Mesenchymal stem cell (in vitro differentiated cells and primary cell): Measurements from ENCODE around the gene FNIP2.
A peak's percentile ranks its signal among the peaks of the same experiment; 100 is the strongest.

Source experiments
- DNase-seq: peaks from one replicate; pipeline ENCODE4 v3.0.0-alpha.2; 2013
- H2AFZ ChIP-seq: one replicate; pipeline ENCODE4 v1.6.1; 2013; ENCODE audit warnings: low read depth, mild to moderate bottlenecking, control low read depth, inconsistent platforms, low read length, moderate library complexity
- H2AK5ac ChIP-seq: 2 replicates; pipeline ENCODE4 v1.6.1; 2013; ENCODE audit warnings: low read length, moderate library complexity, mild to moderate bottlenecking, inconsistent platforms; ENCODE audit not compliant: severe bottlenecking
- H2BK120ac ChIP-seq: one replicate; pipeline ENCODE4 v1.6.1; 2013; ENCODE audit warnings: low read depth, mild to moderate bottlenecking, inconsistent platforms, low read length, moderate library complexity
- H2BK12ac ChIP-seq, 2 experiments: one replicate each; pipeline ENCODE4 v1.6.1; 2013; ENCODE audit warnings: inconsistent platforms in 2 of 2, low read length in 2 of 2, mild to moderate bottlenecking in 2 of 2, moderate library complexity in 2 of 2, control low read depth in 1 of 2
- H2BK15ac ChIP-seq: one replicate; pipeline ENCODE4 v1.6.1; 2013; ENCODE audit warnings: mild to moderate bottlenecking, low read depth, inconsistent platforms; ENCODE audit not compliant: poor library complexity, severe bottlenecking
- H2BK5ac ChIP-seq: 2 replicates; pipeline ENCODE4 v1.6.1; 2013; ENCODE audit warnings: low read depth, mild to moderate bottlenecking, low read length, control low read depth, inconsistent platforms; ENCODE audit not compliant: poor library complexity, severe bottlenecking
- H3K14ac ChIP-seq, 2 experiments: one replicate each; pipeline ENCODE4 v1.6.1; 2013; ENCODE audit warnings: inconsistent platforms in 2 of 2, low read length in 2 of 2, control low read depth in 1 of 2, mild to moderate bottlenecking in 1 of 2, moderate library complexity in 1 of 2
- H3K18ac ChIP-seq, 2 experiments: one replicate each; pipeline ENCODE4 v1.6.1; 2013; ENCODE audit warnings: inconsistent platforms in 2 of 2, low read length in 2 of 2, control low read depth in 1 of 2, low read depth in 1 of 2, mild to moderate bottlenecking in 1 of 2
- H3K23ac ChIP-seq, 2 experiments: one replicate each; pipeline ENCODE4 v1.6.1; 2013; ENCODE audit warnings: inconsistent platforms in 2 of 2, low read length in 2 of 2, mild to moderate bottlenecking in 2 of 2, moderate library complexity in 2 of 2, control low read depth in 1 of 2
- H3K27ac ChIP-seq: 2 replicates; pipeline ENCODE4 v1.5.1; 2013; ENCODE audit warnings: mild to moderate bottlenecking, moderate library complexity, low read length, control low read depth, inconsistent platforms; ENCODE audit not compliant: poor library complexity, severe bottlenecking
- H3K27me3 ChIP-seq, 2 experiments: 2 replicates each; pipeline versions ENCODE4 v1.6.1 to v1.7.0; 2013; ENCODE audit warnings: low read length in 2 of 2, mild to moderate bottlenecking in 2 of 2, moderate library complexity in 2 of 2, control low read depth in 1 of 2, inconsistent platforms in 1 of 2; ENCODE audit not compliant: control insufficient read depth in 1 of 2, insufficient read depth in 1 of 2
- H3K36me3 ChIP-seq, 2 experiments: 2 replicates each; pipeline versions ENCODE4 v1.6.1 to v1.7.0; 2013; ENCODE audit warnings: low read length in 2 of 2, control low read depth in 1 of 2, inconsistent platforms in 1 of 2, low read depth in 1 of 2, mild to moderate bottlenecking in 1 of 2; ENCODE audit not compliant: insufficient read depth in 2 of 2, control insufficient read depth in 1 of 2
- H3K4ac ChIP-seq, 2 experiments: one replicate each; pipeline ENCODE4 v1.6.1; 2013; ENCODE audit warnings: inconsistent platforms in 2 of 2, low read length in 2 of 2, mild to moderate bottlenecking in 2 of 2, moderate library complexity in 2 of 2, control low read depth in 1 of 2, low read depth in 1 of 2
- H3K4me1 ChIP-seq: 2 replicates; pipeline ENCODE4 v1.6.1; 2013; ENCODE audit warnings: low read depth, low read length, control low read depth; ENCODE audit not compliant: control insufficient read depth, insufficient read depth
- H3K4me2 ChIP-seq: 2 replicates; pipeline ENCODE4 v1.6.1; 2013; ENCODE audit warnings: low read length, mild to moderate bottlenecking, inconsistent platforms; ENCODE audit not compliant: poor library complexity, severe bottlenecking
- H3K4me3 ChIP-seq, 2 experiments: 2 replicates each; pipeline versions ENCODE4 v1.5.1 to v1.7.0; 2013; ENCODE audit warnings: low read length in 2 of 2, mild to moderate bottlenecking in 2 of 2, control low read depth in 1 of 2, low read depth in 1 of 2; ENCODE audit not compliant: insufficient read depth in 1 of 2
- H3K79me1 ChIP-seq: replicated peaks from 2 replicates; pipeline ENCODE4 v1.6.1; 2013; ENCODE audit warnings: mild to moderate bottlenecking, control low read depth, low read length, inconsistent platforms; ENCODE audit not compliant: poor library complexity, severe bottlenecking
- H3K9ac ChIP-seq: 2 replicates; pipeline ENCODE4 v1.7.0; 2013; ENCODE audit warnings: mild to moderate bottlenecking, low read length, moderate library complexity
- H3K9me3 ChIP-seq: 2 replicates; pipeline ENCODE4 v1.7.0; 2013; ENCODE audit warnings: mild to moderate bottlenecking, low read length; ENCODE audit not compliant: control insufficient read depth
- H4K8ac ChIP-seq: one replicate; pipeline ENCODE4 v1.6.1; 2013; ENCODE audit warnings: inconsistent platforms, mild to moderate bottlenecking, low read length, moderate library complexity
- H4K91ac ChIP-seq: one replicate; pipeline ENCODE4 v1.6.1; 2013; ENCODE audit warnings: mild to moderate bottlenecking, low read length, inconsistent platforms
- WGBS: methylation state at CpG from one replicate; pipeline ENCODE4 v1.1.7; 2013; ENCODE audit warnings: mixed read lengths; 5-methylcytosine and 5-hydroxymethylcytosine counted together

FNIP2 gene

DNA sequence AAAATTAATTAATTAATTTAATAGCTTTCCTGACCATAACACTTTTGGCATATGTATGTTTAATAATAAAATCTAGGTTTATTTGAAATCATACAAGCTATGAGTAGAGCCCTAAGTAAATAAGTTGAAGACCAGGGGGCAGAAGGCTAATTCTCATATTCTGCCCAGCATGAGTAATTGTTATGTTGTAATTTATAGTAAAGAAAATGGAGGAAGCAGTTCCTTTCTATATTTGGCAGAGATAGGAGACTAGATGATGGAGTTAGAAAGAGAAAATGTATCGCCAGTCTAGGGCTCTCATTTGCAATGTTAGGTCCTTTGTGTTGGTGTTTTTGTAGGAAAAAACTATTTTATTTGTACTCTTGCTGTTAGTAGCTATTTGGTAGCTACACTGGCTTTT is 89.1 kb downstream of the FNIP2 start:
- Histone ChIP-seq H3K9ac (no peak overlapping the region), H3K27ac (no peak overlapping the region), H2BK5ac (no peak overlapping the region), H3K4me2 (no peak overlapping the region), H2AFZ (no peak overlapping the region), H3K36me3 (peaks cover 4 to 60% of the 10 kb centered on the region in 2 experiments), H2AK5ac (no peak overlapping the region), H3K9me3 (no peaks in the 10 kb centered on the region), H3K14ac (no peak overlapping the region), H3K4me3 (no peak overlapping the region), H4K8ac (no peak overlapping the region), H3K18ac (no peak overlapping the region), H2BK120ac (no peak overlapping the region), H3K79me1 (no peaks in the 10 kb centered on the region), H3K4ac (no peak overlapping the region), H4K91ac (no peak overlapping the region), H3K27me3 (no peaks in the 10 kb centered on the region), H3K4me1 (no peaks in the 10 kb centered on the region), H2BK12ac (no peak overlapping the region), H2BK15ac (no peak overlapping the region), H3K23ac (no peak overlapping the region)
- DNase-seq: no peak
- WGBS: 96% methylated on average over 1 of the region's 1 CpG

GRCh38 chr4:158858410-158859199 is 89.8 kb downstream of the FNIP2 start:
- 87% methylated on average over 5 of the region's 6 CpGs for WGBS

DNA sequence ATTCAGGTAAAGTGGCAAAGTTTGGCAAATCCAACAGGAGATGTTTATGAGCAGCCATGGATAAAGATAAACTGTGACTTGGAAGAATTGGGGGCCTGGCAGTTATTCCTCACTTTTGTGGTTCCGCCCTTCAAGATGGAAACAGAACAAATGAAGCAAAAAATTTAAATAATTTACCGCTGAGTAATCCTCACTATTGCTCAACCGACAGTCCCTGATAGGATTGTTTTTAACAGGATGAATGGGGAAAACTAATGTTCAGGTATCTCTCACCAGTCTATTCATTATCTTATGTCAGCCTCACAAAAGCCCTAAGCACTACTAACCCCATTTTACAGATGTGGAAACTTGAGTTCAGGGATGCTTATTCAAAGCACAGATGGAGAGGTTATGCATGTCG is 90.8 kb downstream of the FNIP2 start:
- Histone ChIP-seq H3K36me3 (peaks cover 6 to 68% of the 10 kb centered on the region in 2 experiments), H3K27me3 (no peaks in the 10 kb centered on the region), H2BK12ac (no peak overlapping the region), H2AK5ac (no peak overlapping the region), H3K4me1 (no peaks in the 10 kb centered on the region), H2BK5ac (no peak overlapping the region), H3K14ac (no peak overlapping the region), H4K91ac (no peak overlapping the region), H3K4me3 (no peak overlapping the region), H4K8ac (no peak overlapping the region), H3K27ac (no peak overlapping the region), H3K18ac (no peak overlapping the region), H3K9me3 (no peaks in the 10 kb centered on the region), H3K4ac (no peak overlapping the region), H2BK15ac (no peak overlapping the region), H2BK120ac (no peak overlapping the region), H3K4me2 (no peak overlapping the region), H3K9ac (no peak overlapping the region), H3K79me1 (no peaks in the 10 kb centered on the region), H2AFZ (no peak overlapping the region), H3K23ac (no peak overlapping the region)
- no peak for DNase-seq
- 100% methylated on average over 2 of the region's 4 CpGs for WGBS

More at GRCh38 chr4:158858410-158859199, 89.8 kb downstream of the FNIP2 start:
- Histone ChIP-seq H3K27ac (no peak overlapping the region), H3K27me3 (no peaks in the 10 kb centered on the region), H3K4ac (no peak overlapping the region), H2AFZ (no peak overlapping the region), H4K91ac (no peak overlapping the region), H2BK5ac (no peak overlapping the region), H2AK5ac (no peak overlapping the region), H3K9ac (no peak overlapping the region), H3K4me1 (no peaks in the 10 kb centered on the region), H4K8ac (no peak overlapping the region), H3K9me3 (no peaks in the 10 kb centered on the region), H3K4me2 (no peak overlapping the region), H3K4me3 (no peak overlapping the region), H2BK15ac (no peak overlapping the region), H2BK12ac (no peak overlapping the region), H3K36me3 (peaks cover 7 to 66% of the 10 kb centered on the region in 2 experiments), H3K14ac (no peak overlapping the region), H3K23ac (no peak overlapping the region), H3K79me1 (no peaks in the 10 kb centered on the region), H3K18ac (no peak overlapping the region), H2BK120ac (no peak overlapping the region)
- DNase-seq: peak; percentile 57

DNA sequence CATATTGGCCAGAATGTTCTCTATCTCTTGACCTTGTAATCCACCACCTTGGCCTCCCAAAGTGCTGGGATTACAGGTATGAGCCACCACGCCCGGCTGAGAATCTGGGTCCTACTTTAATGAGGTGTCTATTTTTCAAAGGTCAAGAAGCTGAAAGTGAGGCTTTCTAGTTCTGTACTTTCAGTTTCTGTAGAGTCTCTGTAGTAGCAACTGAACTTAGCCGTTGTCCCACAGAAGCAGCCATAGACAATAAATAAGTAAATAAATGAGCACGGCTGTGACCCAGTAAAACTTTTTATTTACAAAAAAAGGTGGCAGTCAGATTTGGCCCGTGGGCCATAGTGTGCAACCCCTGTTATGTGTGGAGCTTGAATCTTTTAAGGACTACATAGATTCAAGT is 92.0 kb downstream of the FNIP2 start:
- H2BK120ac ChIP-seq: no peak overlapping the region
- H3K4me1 ChIP-seq: no peaks in the 10 kb centered on the region
- no peak overlapping the region for H3K4me2 ChIP-seq
- no peak overlapping the region for H3K27ac ChIP-seq
- WGBS: 100% methylated on average over 4 of the region's 5 CpGs
- no peak for DNase-seq
- H3K18ac ChIP-seq: no peak overlapping the region
- no peak overlapping the region for H2AK5ac ChIP-seq
- H3K14ac ChIP-seq: no peak overlapping the region
- H4K8ac ChIP-seq: no peak overlapping the region
- no peak overlapping the region for H2AFZ ChIP-seq
- H3K27me3 ChIP-seq: no peaks in the 10 kb centered on the region
- no peak overlapping the region for H3K4me3 ChIP-seq
- H3K79me1 ChIP-seq: no peaks in the 10 kb centered on the region
- peaks cover 6 to 70% of the 10 kb centered on the region in 2 experiments for H3K36me3 ChIP-seq
- no peak overlapping the region for H2BK15ac ChIP-seq
- no peaks in the 10 kb centered on the region for H3K9me3 ChIP-seq
- H3K9ac ChIP-seq: no peak overlapping the region
- H4K91ac ChIP-seq: no peak overlapping the region
- no peak overlapping the region for H3K23ac ChIP-seq
- H3K4ac ChIP-seq: no peak overlapping the region
- H2BK5ac ChIP-seq: no peak overlapping the region
- no peak overlapping the region for H2BK12ac ChIP-seq
